Uterus (tissue), 4 donors: Measurements from ENCODE around the gene COQ8B. TPM values are rescaled to one million over a fixed set of nuclear protein-coding genes. Genes with fewer than 3 reads are reported as not detected.

Source experiments
- DNase-seq, 2 donors: peaks; one replicate each; pipeline ENCODE4 v3.0.0-alpha.2; 2019 to 2020
- H3K27ac ChIP-seq, 2 donors: fragments of 200-600 bp; sonication (generic); 1 replicate in 1 of 2; 2 replicates in 1 of 2; pipeline ENCODE4 v1.5.1; 2016 to 2018
- H3K27me3 ChIP-seq, 2 donors: fragments of 200-600 bp; sonication (generic); one replicate each; pipeline ENCODE4 v1.5.1; 2018 to 2019; ENCODE audit warnings: control low read depth in 1 of 2
- H3K36me3 ChIP-seq, 2 donors: fragments of 200-600 bp; sonication (generic); one replicate each; pipeline ENCODE4 v1.5.1; 2019; ENCODE audit warnings: control low read depth in 1 of 2
- H3K4me1 ChIP-seq, 2 donors: fragments of 200-600 bp; sonication (generic); one replicate each; pipeline ENCODE4 v1.5.1; 2018 to 2019; ENCODE audit warnings: control low read depth in 1 of 2
- H3K4me3 ChIP-seq, 2 donors: fragments of 200-600 bp; sonication (generic); 1 replicate in 1 of 2; 2 replicates in 1 of 2; pipeline ENCODE4 v1.5.1; 2018 to 2019; ENCODE audit warnings: mild to moderate bottlenecking in 1 of 2
- H3K9me3 ChIP-seq, 2 donors: fragments of 200-600 bp; sonication (generic); one replicate each; pipeline ENCODE4 v1.5.1; 2019; ENCODE audit warnings: control low read depth in 1 of 2
- POLR2A ChIP-seq, 2 donors: fragments of 450-650 bp; IDR thresholded peaks; one replicate each; pipeline ENCODE4 v1.6.1; 2016; ENCODE audit warnings: antibody characterized with exemption in 2 of 2, mild to moderate bottlenecking in 1 of 2, moderate library complexity in 1 of 2
- intact Hi-C: fragments of 100-400 bp; cut with DNase I; formaldehyde crosslinking; loops from one replicate; pipeline ENCODE4 v1.15.1; 2023; ENCODE audit warnings: low total_unique reads
- total RNA-seq, 4 donors: library from RNA; depleted of rRNA in 3 of 4; stranded (reverse); fragments of >200 nt in 3 of 4; gene quantifications; one replicate each; pipeline versions ENCODE4 v1.1.0 to v1.2.4, GENCODE V29; 2014 to 2023
- TF ChIP-seq, protein P1 (sequence below), 4 experiments: fragments of 200-600 bp in 2 of 4; fragments of 450-650 bp in 2 of 4; sonication (generic) in 2 of 4; IDR thresholded peaks; one replicate each; pipeline ENCODE4 v1.5.1; 2016 to 2019; ENCODE audit warnings: antibody characterized with exemption in 4 of 4, mild to moderate bottlenecking in 2 of 4, moderate library complexity in 1 of 4
- donor health status: DM: yes; HTN: yes; CAD: no.

The COQ8B gene
- total RNA-seq, 4 donors from 2014 or later = 9.7 to 51.8 (median 35.6) TPM

DNA sequence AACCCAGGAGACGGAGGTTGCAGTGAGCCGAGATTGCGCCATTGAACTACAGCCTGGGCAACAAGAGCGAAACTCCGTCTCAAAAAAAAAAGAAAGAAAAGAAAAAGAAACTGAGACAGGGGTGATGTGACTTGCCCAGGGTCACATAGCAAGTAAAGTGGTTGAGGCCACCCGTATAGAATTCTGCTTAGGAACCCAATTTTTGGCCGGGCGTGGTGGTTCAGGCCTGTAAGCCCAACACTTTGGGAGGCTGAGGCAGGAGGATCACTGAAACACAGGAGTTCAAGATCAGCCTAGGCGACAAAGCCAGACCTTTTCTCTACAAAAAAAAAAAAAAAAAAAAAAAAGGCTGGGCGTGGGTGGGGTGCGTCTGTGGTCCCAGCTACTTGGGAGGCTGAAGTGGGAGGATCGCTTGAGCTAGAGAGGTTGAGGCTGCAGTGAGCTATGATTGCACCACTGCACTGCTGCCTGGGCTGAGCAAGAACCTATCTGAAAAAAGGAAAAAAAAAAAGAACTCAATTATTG lies 35.6 kb upstream of the COQ8B start:
- intact Hi-C loops = no loop called here
- peaks cover 0 to 3% of the 10 kb centered on the region in 2 donors for H3K4me1 ChIP-seq
- DNase-seq = no peak

DNA sequence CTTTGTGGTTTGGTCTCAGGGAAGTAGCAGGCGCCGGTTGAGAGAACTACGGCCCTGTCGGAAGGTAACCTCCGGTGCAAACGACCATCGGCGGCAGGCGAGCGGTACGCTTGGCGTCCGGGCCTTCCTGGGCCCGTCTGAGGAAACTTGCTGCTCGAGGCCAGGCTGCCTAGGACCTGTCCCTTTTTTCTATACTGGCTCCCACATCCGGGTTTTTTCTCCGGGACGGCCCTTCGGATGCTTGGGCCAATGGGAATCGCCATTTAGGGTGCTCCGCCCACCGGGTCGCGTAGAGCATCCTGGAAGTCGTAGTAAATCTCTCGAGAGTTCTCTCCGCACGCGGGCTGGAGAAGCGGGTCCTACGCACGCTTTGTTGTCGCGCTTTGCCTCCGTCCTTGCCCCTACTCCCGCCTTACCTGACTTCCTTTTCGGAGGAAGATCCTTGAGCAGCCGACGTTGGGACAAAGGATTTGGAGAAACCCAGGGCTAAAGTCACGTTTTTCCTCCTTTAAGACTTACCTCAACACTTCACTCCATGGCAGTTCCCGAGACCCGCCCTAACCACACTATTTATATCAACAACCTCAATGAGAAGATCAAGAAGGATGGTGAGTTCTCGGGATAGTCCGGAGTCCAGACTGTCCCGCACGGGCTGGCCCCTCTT lies 34.3 kb upstream of the COQ8B start, which contains the start of gene SNRPA:
Gene SNRPA, plus strand, starts transcription at position 330 of the 664 bp plus-strand sequence. Its CDS starts 206 bp downstream, at position 536.
- no peaks in the 10 kb centered on the region for H3K27me3 ChIP-seq
- no peaks in the 10 kb centered on the region for H3K9me3 ChIP-seq
- H3K36me3 ChIP-seq = no peaks in the 10 kb centered on the region
- H3K27ac ChIP-seq = peak within 1 kb of the TSS; percentile 94 to 96
- H3K4me1 ChIP-seq = peaks cover 0 to 3% of the 10 kb centered on the region in 2 donors
- DNase-seq = peak; percentile 96 to 97
- TF ChIP-seq, protein P1, sequence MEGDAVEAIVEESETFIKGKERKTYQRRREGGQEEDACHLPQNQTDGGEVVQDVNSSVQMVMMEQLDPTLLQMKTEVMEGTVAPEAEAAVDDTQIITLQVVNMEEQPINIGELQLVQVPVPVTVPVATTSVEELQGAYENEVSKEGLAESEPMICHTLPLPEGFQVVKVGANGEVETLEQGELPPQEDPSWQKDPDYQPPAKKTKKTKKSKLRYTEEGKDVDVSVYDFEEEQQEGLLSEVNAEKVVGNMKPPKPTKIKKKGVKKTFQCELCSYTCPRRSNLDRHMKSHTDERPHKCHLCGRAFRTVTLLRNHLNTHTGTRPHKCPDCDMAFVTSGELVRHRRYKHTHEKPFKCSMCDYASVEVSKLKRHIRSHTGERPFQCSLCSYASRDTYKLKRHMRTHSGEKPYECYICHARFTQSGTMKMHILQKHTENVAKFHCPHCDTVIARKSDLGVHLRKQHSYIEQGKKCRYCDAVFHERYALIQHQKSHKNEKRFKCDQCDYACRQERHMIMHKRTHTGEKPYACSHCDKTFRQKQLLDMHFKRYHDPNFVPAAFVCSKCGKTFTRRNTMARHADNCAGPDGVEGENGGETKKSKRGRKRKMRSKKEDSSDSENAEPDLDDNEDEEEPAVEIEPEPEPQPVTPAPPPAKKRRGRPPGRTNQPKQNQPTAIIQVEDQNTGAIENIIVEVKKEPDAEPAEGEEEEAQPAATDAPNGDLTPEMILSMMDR (IDR thresholded peaks at IDR 0.05) = peak in 1 of 4 experiments; percentile 2
- peak; percentile 77 to 79 for TF ChIP-seq POLR2A (IDR thresholded peaks at IDR 0.05)
- intact Hi-C loops = no loop called here
- H3K4me3 ChIP-seq = peak within 1 kb of the TSS; percentile 84 to 90

More for the DNA sequence above, 35.6 kb upstream of the COQ8B start:
- no peak for TF ChIP-seq POLR2A (IDR thresholded peaks at IDR 0.05)
- TF ChIP-seq, protein P1 (IDR thresholded peaks at IDR 0.05) = no peak
- H3K27me3 ChIP-seq = no peaks in the 10 kb centered on the region
- no peaks in the 10 kb centered on the region for H3K9me3 ChIP-seq
- no peaks in the 10 kb centered on the region for H3K36me3 ChIP-seq
- H3K4me3 ChIP-seq = peak overlapping the region; percentile 84 to 90
- peak overlapping the region in 1 of 2 donors; percentile 94 for H3K27ac ChIP-seq

DNA sequence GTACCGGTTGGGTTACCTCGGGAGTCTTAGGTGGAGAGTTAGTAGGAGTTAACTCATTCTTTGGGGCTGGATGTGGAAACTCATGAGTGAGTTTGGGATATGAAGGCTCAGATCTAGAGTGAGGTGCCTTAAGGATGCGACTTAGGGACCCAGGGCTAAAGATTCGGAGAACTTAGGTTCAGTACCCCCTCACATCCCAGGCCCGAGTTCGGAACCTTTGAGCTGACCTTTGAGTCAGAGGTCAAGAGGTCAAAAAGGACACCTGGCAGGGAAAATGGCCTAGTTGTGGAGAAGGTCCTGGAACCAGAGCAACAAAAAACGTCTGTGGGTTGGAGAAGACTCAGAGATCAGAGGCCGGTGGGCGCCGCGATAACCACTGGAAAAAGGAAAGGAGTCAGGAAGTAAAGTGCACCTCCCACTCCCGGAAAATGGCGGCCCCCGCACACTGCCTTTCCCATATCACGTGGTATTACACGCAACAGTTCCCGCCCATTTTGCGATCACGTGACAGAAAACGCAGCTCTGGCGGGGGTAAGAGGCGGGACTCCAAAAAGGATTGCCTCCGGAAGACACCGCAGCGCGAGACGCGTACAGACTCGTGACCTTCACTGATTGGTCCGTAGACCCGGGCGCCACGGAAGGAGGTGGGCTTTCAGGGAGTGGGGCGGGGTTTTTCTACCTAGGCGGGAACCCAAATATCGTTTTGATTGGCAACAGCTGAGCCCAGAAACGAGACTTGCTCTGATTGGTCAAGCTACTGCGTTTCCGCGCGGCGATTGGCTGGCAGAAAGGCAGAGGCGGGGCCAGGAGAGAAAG lies 33.6 kb upstream of the COQ8B start, which contains the start of gene ACTMAP:
Gene ACTMAP, minus strand, starts transcription at position 420 of the 816 bp plus-strand sequence. CDS start 674 bp downstream, outside the sequence.
- H3K4me3 ChIP-seq = peak within 1 kb of the TSS; percentile 84 to 90
- TF ChIP-seq, protein P1 (IDR thresholded peaks at IDR 0.05) = peak in 1 of 4 experiments; percentile 19
- peak; percentile 73 to 89 for TF ChIP-seq POLR2A (IDR thresholded peaks at IDR 0.05)
- peak within 1 kb of the TSS; percentile 94 to 96 for H3K27ac ChIP-seq
- intact Hi-C loops = no loop called here
- no peaks in the 10 kb centered on the region for H3K9me3 ChIP-seq
- no peaks in the 10 kb centered on the region for H3K27me3 ChIP-seq
- peak; percentile 99 to 100 for DNase-seq
- peaks cover 0 to 3% of the 10 kb centered on the region in 2 donors for H3K4me1 ChIP-seq
- H3K36me3 ChIP-seq = no peaks in the 10 kb centered on the region

DNA sequence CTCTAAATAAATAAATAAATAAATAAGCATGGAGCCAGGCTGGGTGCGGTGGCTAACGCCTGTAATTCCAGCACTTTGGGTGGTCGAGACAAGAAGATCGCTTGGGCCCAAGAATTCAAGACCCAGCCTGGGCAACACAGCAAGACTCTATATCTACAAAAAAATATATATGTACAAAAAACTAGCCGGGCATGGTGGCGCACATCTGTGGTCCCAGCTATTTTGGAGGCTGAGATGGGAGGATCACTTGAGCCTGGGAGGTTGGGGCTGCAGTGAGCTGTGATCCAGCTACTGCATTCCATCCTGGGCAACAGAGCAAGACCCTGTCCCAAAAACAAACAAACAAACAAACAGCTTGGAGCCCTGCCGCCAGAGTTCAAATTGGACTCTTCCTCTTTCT lies 30.9 kb upstream of the COQ8B start:
- Histone ChIP-seq H3K4me3 (no peak overlapping the region), H3K36me3 (no peaks in the 10 kb centered on the region), H3K27me3 (no peaks in the 10 kb centered on the region), H3K27ac (no peak overlapping the region), H3K9me3 (no peaks in the 10 kb centered on the region), H3K4me1 (no peaks in the 10 kb centered on the region)
- intact Hi-C loops = no loop called here
- no peak for DNase-seq
- TF ChIP-seq, protein P1 (IDR thresholded peaks at IDR 0.05) = no peak
- no peak for TF ChIP-seq POLR2A (IDR thresholded peaks at IDR 0.05)
